MM.1S (cell line): ENCODE results near the gene CTSZ.

ENCODE experiments used
- CTCF ChIP-seq: fragments of 300-600 bp; sonication (generic); IDR thresholded peaks from 2 replicates; pipeline ENCODE4 v1.5.1; 2016; ENCODE audit warnings: antibody characterized with exemption, low read length, mixed read lengths
- EZH2 ChIP-seq: fragments of 300-600 bp; sonication (generic); optimal IDR thresholded peaks from 2 replicates; pipeline ENCODE3; 2017; ENCODE audit warnings: low read depth, mild to moderate bottlenecking, antibody characterized with exemption, low read length, mixed read lengths
- EZH2phosphoT487 ChIP-seq: fragments of 300-600 bp; sonication (generic); IDR thresholded peaks from 2 replicates; pipeline ENCODE4 v1.6.1; 2018; ENCODE audit warnings: antibody characterized with exemption, low read length

GRCh38 chr20:59001449-59002171 is 5.4 kb downstream of the CTSZ start:
- TF ChIP-seq CTCF (no peak), EZH2phosphoT487 (no peak), EZH2 (no peak)
